T-helper 2 cell treated with Interferon-gamma antibody and Interleukin-4, amounts not matched to agents 100 ng/mL and 5 ng/mL, for 36 hours (primary cell): Measurements from ENCODE around the gene SPSB2. TPM values are rescaled to one million over a fixed set of nuclear protein-coding genes. Genes with fewer than 3 reads are reported as not detected.
"Not testable (repeated sequence)": the region's sequence is repeated elsewhere in the genome, so short reads cannot be mapped to it uniquely, and the experiment has no call there.

Source experiments
- intact Hi-C: fragments of 100-400 bp; cut with micrococcal nuclease; formaldehyde crosslinking; loops from one replicate; pipeline ENCODE4 v1.15.1; 2023
- total RNA-seq: library from RNA; stranded (reverse); gene quantifications from 2 replicates; pipeline ENCODE4 v1.2.3, GENCODE V29; 2022

Gene SPSB2
- total RNA-seq, 1 donor from 2014 or later = 14.6 TPM

- intact Hi-C loops = loop anchor here (1.0 to 5.0 kb wide), 2 partner anchors 118 to 1211 kb away; partner anchors contain the start of genes MLF2 and NECAP1
Observed at GRCh38 chr12:6871052-6871957, 1.8 kb downstream of the SPSB2 start.

GRCh38 chr12:6870304-6870703 lies 2.8 kb downstream of the SPSB2 start:
- intact Hi-C loops = loop anchor here (5.0 kb wide), 1 partner anchor 1212 kb away; the partner anchor contains the start of gene NECAP1

- intact Hi-C loops = loop anchor here (1.0 to 5.0 kb wide), 4 partner anchors 96 to 1213 kb away; partner anchors contain the start of genes C1R, C1RL and NECAP1
Observed at GRCh38 chr12:6869049-6870021, 3.8 kb downstream of the SPSB2 start.

GRCh38 chr12:6868211-6869048 lies 4.7 kb downstream of the SPSB2 start:
- intact Hi-C loops = loop anchor here (1.0 to 2.0 kb wide), 3 partner anchors 97 to 240 kb away; partner anchors contain the start of genes C1R and C1RL

GRCh38 chr12:6867413-6868210 lies 5.5 kb downstream of the SPSB2 start, which contains the start of gene TPI1:
TPI1 (plus strand) TSS chr12:6867531; CDS start chr12:6867567, 36 bp downstream.
- intact Hi-C loops = loop anchor here (1.0 to 2.0 kb wide), 4 partner anchors 15 to 241 kb away; partner anchors contain the start of genes C1RL, MLF2 and USP5

- intact Hi-C loops = loop anchor here (1.0 kb wide), 3 partner anchors 15 to 114 kb away; partner anchors contain the start of genes MLF2 and USP5
Observed at GRCh38 chr12:6866920-6867412, 6.1 kb downstream of the SPSB2 start.

- intact Hi-C loops = no loop called here
Observed at GRCh38 chr12:6866163-6866919, 6.8 kb downstream of the SPSB2 start.

GRCh38 chr12:6865307-6865706 lies 7.8 kb downstream of the SPSB2 start:
- intact Hi-C loops = not testable (repeated sequence)

GRCh38 chr12:6863586-6864321 lies 9.3 kb downstream of the SPSB2 start:
- intact Hi-C loops = no loop called here

- intact Hi-C loops = no loop called here
Observed at GRCh38 chr12:6863033-6863432, 10.1 kb downstream of the SPSB2 start.

GRCh38 chr12:6861391-6861790 lies 11.7 kb downstream of the SPSB2 start:
- intact Hi-C loops = no loop called here

GRCh38 chr12:6860942-6861341 lies 12.2 kb downstream of the SPSB2 start:
- intact Hi-C loops = no loop called here

- intact Hi-C loops = no loop called here
Observed at GRCh38 chr12:6860116-6860515, 13.0 kb downstream of the SPSB2 start.

- intact Hi-C loops = no loop called here
Observed at GRCh38 chr12:6858799-6859198, 14.3 kb downstream of the SPSB2 start.

- intact Hi-C loops = no loop called here
Observed at GRCh38 chr12:6855322-6855721, 17.8 kb downstream of the SPSB2 start.

- intact Hi-C loops = loop anchor here (5.0 kb wide), 2 partner anchors 287 to 362 kb away; partner anchors contain the start of genes MRPL51, NCAPD2 and NOP2
Observed at GRCh38 chr12:6854036-6854435, 19.1 kb downstream of the SPSB2 start.

- intact Hi-C loops = loop anchor here (5.0 kb wide), 2 partner anchors 286 to 361 kb away; partner anchors contain the start of genes MRPL51, NCAPD2 and NOP2
Observed at GRCh38 chr12:6853626-6854025, 19.5 kb downstream of the SPSB2 start.
